NCI-H82 (cell line): ENCODE data around the gene TRIP11.

ENCODE experiments used
- DNase-seq: peaks from one replicate; lab custom pipeline; 2025; lab: John Stamatoyannopoulos, UW

The TRIP11 gene

GRCh38 chr14:92010644-92011043 is 29.2 kb downstream of the TRIP11 start:
- no peak for DNase-seq

- DNase-seq = no peak
Measured at GRCh38 chr14:92009604-92010003, 30.3 kb downstream of the TRIP11 start.

- DNase-seq = no peak
Measured at GRCh38 chr14:92005019-92005418, 34.8 kb downstream of the TRIP11 start.

GRCh38 chr14:92004062-92004461 is 35.8 kb downstream of the TRIP11 start:
- no peak for DNase-seq

- no peak for DNase-seq
Measured at GRCh38 chr14:91998667-91999570, 40.9 kb downstream of the TRIP11 start.

- DNase-seq = no peak
Measured at GRCh38 chr14:91997492-91997891, 42.4 kb downstream of the TRIP11 start.

- DNase-seq = peak; percentile 72
Measured at GRCh38 chr14:91996948-91997371, 42.9 kb downstream of the TRIP11 start.

- DNase-seq = no peak
Measured at GRCh38 chr14:91987192-91987591, 52.7 kb downstream of the TRIP11 start.

- no peak for DNase-seq
Measured at GRCh38 chr14:91985521-91986255, 54.2 kb downstream of the TRIP11 start.

GRCh38 chr14:91985008-91985407 is 54.9 kb downstream of the TRIP11 start:
- no peak for DNase-seq

- no peak for DNase-seq
Measured at GRCh38 chr14:91983588-91983987, 56.3 kb downstream of the TRIP11 start.

GRCh38 chr14:91980157-91980556 is 59.7 kb downstream of the TRIP11 start:
- no peak for DNase-seq

- no peak for DNase-seq
Measured at GRCh38 chr14:91977884-91978283, 62.0 kb downstream of the TRIP11 start.

GRCh38 chr14:91975763-91976162 is 64.1 kb downstream of the TRIP11 start:
- no peak for DNase-seq

- DNase-seq = no peak
Measured at GRCh38 chr14:91971188-91971778, 68.6 kb downstream of the TRIP11 start.

GRCh38 chr14:91968280-91968679 is 71.6 kb downstream of the TRIP11 start:
- DNase-seq = no peak

- no peak for DNase-seq
Measured at GRCh38 chr14:91964724-91965123, 75.1 kb downstream of the TRIP11 start.

GRCh38 chr14:91964011-91964410 is 75.8 kb downstream of the TRIP11 start:
- no peak for DNase-seq

GRCh38 chr14:91963465-91963864 is 76.4 kb downstream of the TRIP11 start:
- no peak for DNase-seq

- no peak for DNase-seq
Measured at GRCh38 chr14:91961297-91962220, 78.3 kb downstream of the TRIP11 start.

- no peak for DNase-seq
Measured at GRCh38 chr14:91957876-91958313, 82.0 kb downstream of the TRIP11 start.

- no peak for DNase-seq
Measured at GRCh38 chr14:91956616-91957015, 83.2 kb downstream of the TRIP11 start.
